HFF-Myc (cell line): ENCODE measurements around the gene DDX10.

Experiments used
- DNase-seq: peaks from one replicate; pipeline ENCODE4 v3.0.0-alpha.2; 2011; ENCODE audit warnings: low read depth; ENCODE audit errors: extremely low read depth
- H3K4me3 ChIP-seq: replicated peaks from 2 replicates; pipeline ENCODE4 v1.5.1; 2011; ENCODE audit warnings: low read depth, mild to moderate bottlenecking, control low read depth, low read length
- TF ChIP-seq, protein P1 (sequence below): IDR thresholded peaks from 2 replicates; pipeline ENCODE4 v1.5.1; 2012; ENCODE audit warnings: mild to moderate bottlenecking, low read depth, low read length, control low read depth; ENCODE audit errors: missing control alignments

DDX10 gene

DNA sequence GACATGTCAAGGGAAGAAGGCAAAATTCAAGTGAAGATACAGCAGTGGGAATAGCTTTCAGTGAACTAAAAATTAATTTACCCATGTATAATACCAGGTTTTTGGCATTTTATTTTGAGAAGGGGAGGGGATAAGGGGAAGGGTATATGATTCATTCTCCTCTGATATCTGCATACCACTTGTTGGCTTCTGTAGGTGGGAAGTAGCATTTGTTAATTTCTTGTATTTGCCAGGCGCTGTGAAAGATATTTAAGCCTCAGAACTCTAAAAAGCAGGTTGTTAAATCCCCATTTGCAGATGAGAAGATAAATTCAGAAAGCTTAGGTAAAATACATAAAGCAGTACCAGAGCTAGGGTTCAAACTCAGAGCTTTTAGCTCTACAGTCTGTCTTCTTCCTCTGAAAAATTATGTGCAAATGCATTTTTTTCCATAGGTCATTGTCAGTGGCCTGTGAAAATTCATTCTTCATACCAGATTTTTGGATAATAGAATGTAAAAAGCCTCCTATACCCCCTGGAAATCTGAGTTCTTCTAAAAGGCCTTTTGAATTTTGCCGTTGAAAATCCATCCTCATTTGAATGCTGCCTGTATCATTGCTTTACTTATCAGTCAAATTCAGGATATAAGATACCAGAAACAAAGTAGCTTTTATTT is 221.3 kb downstream of the DDX10 start:
- no peak for DNase-seq
- no peak overlapping the region for H3K4me3 ChIP-seq
- TF ChIP-seq, protein P1, sequence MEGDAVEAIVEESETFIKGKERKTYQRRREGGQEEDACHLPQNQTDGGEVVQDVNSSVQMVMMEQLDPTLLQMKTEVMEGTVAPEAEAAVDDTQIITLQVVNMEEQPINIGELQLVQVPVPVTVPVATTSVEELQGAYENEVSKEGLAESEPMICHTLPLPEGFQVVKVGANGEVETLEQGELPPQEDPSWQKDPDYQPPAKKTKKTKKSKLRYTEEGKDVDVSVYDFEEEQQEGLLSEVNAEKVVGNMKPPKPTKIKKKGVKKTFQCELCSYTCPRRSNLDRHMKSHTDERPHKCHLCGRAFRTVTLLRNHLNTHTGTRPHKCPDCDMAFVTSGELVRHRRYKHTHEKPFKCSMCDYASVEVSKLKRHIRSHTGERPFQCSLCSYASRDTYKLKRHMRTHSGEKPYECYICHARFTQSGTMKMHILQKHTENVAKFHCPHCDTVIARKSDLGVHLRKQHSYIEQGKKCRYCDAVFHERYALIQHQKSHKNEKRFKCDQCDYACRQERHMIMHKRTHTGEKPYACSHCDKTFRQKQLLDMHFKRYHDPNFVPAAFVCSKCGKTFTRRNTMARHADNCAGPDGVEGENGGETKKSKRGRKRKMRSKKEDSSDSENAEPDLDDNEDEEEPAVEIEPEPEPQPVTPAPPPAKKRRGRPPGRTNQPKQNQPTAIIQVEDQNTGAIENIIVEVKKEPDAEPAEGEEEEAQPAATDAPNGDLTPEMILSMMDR = no peak

DNA sequence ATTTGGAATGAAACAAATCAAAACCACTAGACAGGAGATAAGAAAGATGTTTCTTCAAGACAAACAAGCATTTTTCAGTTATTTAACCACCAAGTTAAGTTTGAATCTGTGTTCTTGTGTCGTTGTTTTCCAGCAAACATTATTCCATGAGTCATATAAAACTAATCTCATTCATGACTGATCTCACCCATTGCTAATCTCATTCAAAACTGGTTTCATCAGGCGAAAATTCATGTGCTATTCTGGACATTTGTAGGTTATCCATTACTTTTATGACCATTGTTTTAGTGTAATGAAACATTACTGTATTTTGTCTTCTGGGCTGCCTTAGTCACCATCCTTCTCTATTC is 221.8 kb downstream of the DDX10 start:
- no peak overlapping the region for H3K4me3 ChIP-seq
- DNase-seq = no peak
- TF ChIP-seq, protein P1 = no peak

DNA sequence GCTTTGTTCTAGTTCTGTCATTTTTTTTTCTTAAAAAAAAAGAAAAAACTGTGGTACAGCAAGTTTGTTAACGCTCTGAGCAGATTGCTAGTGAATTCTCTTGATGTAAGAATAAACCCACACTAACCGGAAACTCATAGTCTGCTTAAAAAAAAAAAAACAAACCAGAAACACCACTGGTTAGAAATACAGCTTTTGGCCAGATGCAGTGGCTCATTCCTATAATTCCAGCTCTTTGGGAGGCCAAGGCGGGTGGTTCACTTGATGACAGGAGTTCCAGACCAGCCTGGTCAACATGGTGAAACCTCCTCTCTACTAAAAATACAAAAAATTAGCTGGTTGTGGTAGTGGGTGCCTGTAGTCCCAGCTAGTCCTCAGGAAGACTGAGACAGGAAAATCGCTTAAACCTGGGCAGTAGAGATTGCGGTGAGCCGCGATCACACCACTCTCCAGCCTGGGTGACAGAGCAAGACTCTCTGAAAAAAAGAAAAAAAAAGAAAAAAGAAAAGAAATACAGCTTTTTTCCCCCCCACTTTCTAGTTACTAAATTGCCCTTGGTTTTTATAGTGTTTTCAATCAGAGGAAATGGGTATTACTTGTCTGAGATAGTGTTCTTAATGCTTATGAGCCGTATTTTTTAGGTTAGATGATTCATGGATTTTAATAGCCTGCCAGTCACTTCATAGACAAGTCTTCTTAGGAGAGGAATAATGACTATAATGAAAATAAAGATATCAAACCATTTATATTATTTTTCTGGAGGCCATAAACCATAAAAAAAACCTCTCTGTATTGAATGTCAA is 222.8 kb downstream of the DDX10 start:
- TF ChIP-seq, protein P1 = no peak
- H3K4me3 ChIP-seq = no peak overlapping the region
- DNase-seq = no peak

DNA sequence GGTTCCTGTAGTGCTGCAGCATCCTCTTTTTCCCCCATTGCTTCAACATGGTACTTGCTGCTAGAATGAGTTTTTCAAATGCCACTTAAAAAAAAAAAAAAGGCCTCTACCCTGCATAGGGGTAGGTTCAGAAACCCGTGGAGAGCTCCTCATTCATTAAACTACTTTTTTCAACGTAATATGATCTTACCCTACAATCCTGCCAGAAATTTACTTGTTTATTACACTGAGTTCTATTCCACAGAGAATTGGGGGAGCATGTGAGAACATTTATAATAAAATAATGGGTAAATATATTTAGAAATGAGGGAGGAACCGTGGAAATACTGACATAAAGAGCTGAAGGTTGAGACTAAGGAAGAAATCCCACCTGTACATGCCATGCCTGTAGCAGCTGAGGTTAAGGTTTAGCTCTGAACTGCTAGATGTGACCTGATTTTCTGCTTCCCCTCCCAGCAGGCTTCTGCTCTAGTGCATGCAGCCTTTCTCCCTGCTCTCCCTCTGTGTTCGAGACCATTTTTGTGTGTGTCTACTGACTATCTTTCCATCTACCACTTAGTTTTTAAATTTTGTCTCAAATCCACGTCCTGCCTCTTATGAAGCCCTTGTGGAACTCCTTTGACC is 225.7 kb downstream of the DDX10 start:
- TF ChIP-seq, protein P1 = no peak
- no peak for DNase-seq
- no peak overlapping the region for H3K4me3 ChIP-seq

DNA sequence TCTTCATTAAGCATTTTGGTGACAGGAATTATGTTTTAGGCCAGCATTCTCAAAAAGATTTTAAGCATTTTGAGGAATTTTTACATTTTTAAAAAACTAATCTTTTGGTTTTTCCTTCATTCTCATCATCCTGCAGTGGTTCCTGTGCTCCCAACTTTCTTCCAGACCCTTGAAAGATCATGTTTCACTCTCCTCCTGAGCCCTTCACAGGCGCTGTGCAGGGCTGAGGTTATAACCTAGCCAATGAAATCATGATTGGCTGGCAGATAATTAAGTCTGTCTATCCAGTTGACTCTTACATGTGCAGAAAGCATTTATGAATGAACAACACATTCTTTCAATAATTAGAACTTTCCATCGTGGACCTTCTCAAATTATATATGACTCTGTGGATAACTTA is 226.3 kb downstream of the DDX10 start:
- DNase-seq = no peak
- TF ChIP-seq, protein P1 = no peak
- no peak overlapping the region for H3K4me3 ChIP-seq

DNA sequence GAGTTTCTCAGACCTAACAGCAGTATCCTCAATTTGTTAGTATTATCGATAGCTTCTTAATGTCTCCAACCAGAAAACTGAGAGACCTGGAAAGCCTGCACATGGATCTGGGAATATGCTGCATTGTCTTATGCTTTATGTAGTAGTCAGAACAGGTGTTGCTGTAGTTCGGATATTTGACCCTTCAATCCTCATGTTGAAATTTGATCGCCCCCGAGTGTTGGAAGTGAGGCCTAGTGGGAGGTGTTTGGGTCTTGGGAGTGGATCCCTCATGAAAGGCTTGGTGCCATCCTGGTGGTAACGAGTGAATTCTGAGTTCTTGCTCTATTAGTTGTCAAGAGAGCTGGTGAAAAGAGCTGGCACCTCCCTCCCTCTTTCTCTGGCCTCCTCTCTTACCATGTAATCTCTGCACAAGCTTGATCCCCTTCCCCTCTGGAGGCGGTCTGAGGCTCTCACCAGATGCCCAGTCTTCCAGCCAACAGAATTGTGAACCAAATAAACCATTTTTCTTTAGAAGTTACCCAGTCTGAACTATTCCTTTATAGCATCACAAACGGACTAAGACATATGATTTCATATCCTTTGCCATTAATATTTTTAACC is 227.1 kb downstream of the DDX10 start:
- DNase-seq = no peak
- H3K4me3 ChIP-seq = no peak overlapping the region
- TF ChIP-seq, protein P1 = no peak
